ENCODE results near the gene CD81.

Gene CD81

DNA sequence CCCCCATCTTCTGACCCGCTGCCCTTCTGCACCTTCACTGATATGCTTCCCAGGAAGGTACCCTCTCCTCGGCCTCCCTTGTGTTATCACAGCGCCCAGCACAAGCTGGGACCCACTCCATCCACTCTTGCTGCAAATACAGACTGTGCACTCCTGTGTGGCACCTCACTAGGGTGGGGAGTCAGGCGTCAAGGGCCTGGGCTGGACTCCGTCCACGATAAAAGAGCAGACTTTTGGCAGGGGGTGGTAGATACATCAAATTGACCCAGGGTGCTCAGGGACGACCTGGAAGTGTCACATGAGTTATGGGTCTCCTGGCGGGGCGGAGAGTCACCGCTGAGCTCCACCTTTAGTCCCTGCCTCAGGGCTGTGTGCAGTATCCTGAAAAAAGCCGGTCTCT, 66.3 kb downstream of the CD81 start:
- H3K4me3 ChIP-seq (ENCODE audit: low read depth, low read length) = no peak overlapping the region
- TF ChIP-seq, protein P1, sequence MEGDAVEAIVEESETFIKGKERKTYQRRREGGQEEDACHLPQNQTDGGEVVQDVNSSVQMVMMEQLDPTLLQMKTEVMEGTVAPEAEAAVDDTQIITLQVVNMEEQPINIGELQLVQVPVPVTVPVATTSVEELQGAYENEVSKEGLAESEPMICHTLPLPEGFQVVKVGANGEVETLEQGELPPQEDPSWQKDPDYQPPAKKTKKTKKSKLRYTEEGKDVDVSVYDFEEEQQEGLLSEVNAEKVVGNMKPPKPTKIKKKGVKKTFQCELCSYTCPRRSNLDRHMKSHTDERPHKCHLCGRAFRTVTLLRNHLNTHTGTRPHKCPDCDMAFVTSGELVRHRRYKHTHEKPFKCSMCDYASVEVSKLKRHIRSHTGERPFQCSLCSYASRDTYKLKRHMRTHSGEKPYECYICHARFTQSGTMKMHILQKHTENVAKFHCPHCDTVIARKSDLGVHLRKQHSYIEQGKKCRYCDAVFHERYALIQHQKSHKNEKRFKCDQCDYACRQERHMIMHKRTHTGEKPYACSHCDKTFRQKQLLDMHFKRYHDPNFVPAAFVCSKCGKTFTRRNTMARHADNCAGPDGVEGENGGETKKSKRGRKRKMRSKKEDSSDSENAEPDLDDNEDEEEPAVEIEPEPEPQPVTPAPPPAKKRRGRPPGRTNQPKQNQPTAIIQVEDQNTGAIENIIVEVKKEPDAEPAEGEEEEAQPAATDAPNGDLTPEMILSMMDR (IDR thresholded peaks at IDR 0.05; ENCODE audit: low read depth, low read length, missing control alignments) = no peak
- DNase-seq (ENCODE audit: low read depth) = no peak

DNA sequence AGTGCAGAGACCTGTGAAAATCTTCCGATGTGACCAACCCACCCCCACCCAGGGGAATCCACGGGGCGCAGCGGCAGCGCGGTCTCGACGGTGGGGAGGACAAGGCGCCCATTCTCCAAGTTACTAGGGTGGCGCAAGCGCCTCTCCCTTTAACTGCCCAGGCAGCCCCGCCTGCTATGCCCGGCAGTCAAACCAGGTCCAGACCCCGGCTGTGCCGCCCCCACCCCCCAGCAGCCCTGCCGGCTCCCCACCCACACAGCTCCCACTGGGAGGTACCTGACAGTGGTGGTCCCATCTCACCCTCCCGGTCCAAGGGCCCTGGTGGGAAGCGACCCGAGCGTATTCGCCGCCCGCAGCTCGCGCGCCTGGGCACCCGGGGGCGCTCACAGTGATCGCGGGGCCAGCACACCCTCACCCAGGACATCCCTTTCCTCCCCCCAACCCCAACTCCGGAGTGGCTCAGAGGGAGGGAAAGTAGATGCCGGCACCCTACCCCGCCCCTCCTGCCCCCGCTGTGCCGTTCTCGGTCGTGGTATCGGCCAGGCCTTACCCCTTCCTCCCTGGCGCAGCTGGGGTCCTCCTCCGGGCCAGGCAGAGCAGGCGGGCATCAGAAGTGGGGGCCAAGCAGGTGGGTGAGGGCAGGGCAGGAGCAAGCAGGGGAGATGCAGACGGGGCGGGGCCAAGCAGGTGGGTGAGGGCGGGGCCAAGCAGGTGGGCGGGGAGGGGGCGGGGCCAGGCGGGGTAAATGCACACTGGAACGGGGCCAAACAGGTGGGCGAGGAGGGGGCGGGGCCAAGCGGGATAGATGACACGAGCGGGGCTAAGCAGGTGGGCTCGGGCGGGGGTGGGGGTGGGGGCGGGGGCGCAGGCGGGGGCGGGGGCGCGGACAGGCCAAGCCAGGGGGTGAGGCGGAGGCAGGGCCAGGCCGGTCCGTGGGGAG, 67.0 kb downstream of the CD81 start, which contains the start of gene TRPM5:
Gene TRPM5 (minus strand): TSS at position 634 of the 940 bp plus-strand sequence. CDS start 21,478 bp downstream, outside the sequence.
- TF ChIP-seq, protein P1 (IDR thresholded peaks at IDR 0.05; ENCODE audit: low read depth, low read length, missing control alignments) = no peak
- no peak for DNase-seq (ENCODE audit: low read depth)
- no peak within 1 kb of the TSS; the same call in 1 of the 2 replicates for H3K4me3 ChIP-seq (ENCODE audit: low read depth, low read length)

DNA sequence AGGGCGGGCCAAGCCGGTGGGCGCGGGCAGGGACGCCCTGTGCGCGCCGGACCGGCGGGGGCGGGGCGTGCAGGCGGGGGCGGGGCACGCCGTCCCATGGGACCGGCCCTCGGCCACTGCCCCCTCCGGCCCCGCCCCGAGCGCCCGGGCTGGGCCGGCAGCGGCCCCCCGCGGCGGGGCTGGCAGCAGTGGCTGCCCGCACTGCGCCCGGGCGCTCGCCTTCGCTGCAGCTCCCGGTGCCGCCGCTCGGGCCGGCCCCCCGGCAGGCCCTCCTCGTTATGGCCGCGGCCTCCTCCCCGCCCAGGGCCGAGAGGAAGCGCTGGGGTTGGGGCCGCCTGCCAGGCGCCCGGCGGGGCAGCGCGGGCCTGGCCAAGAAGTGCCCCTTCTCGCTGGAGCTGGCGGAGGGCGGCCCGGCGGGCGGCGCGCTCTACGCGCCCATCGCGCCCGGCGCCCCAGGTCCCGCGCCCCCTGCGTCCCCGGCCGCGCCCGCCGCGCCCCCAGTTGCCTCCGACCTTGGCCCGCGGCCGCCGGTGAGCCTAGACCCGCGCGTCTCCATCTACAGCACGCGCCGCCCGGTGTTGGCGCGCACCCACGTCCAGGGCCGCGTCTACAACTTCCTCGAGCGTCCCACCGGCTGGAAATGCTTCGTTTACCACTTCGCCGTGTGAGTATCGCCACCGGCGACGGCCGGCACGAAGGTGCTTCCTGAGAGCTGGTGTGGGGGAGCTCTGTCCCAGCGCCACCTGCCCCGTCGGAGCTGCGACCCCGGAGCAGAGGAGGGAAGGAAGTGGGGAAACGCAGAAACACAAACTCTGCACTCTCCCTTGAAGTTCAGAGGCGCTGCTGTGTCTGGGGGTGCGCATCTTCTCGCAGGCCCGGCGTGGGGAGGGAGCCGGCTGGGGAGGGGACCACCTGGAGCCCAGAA, 68.0 kb downstream of the CD81 start, which contains the start of gene KCNQ1:
Gene KCNQ1 (plus strand): TSS at position 188 of the 925 bp plus-strand sequence. CDS start 91 bp downstream, at position 279.
- no peak within 1 kb of the TSS; the same call in 1 of the 2 replicates for H3K4me3 ChIP-seq (ENCODE audit: low read depth, low read length)
- DNase-seq (ENCODE audit: low read depth) = no peak

DNA sequence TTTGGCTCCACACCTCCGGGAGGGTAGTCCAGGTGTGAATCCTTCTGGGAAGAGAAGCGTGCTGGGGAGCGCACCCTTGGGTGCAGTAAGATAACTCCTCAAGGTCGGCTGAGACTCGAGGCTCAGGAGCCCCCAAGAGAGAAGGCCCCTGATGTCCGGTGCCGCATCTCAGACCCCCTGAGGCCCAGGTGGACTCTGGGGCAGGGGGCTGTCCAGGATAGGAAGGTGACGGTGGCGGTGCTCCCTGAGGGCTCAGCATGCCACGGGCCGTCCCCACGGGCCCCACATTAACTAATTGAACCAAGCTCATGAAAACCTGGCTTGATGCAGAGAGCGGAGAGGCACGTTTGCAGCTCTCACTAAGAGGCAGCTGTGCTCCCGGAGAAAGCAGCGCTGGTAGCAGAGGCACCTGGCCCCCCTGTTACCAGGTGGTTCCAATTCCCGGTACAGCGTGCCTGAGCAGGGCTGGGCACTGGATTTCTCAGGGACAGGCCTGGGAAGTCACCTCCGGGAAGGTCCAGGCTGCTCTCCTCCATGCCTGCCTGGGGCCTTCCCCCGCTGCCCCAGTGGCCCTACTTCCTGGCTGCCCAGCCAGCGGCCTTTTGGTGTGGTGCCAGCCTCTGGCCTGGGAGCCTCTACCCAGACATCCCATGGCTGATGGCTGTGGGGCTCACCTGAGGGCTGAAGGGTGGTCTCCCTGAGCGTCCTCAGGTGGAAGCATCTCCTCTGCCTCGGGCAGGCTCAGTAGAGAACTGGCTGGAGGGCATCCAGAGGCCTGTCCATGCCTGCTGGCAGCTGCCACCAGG, 68.8 kb downstream of the CD81 start:
- TF ChIP-seq, protein P1 (IDR thresholded peaks at IDR 0.05; ENCODE audit: low read depth, low read length, missing control alignments) = no peak
- DNase-seq (ENCODE audit: low read depth) = no peak
- H3K4me3 ChIP-seq (ENCODE audit: low read depth, low read length) = no peak overlapping the region

More for the DNA sequence above, 68.0 kb downstream of the CD81 start, which contains the start of gene KCNQ1:
- TF ChIP-seq, protein P1 (IDR thresholded peaks at IDR 0.05; ENCODE audit: low read depth, low read length, missing control alignments) = no peak

DNA sequence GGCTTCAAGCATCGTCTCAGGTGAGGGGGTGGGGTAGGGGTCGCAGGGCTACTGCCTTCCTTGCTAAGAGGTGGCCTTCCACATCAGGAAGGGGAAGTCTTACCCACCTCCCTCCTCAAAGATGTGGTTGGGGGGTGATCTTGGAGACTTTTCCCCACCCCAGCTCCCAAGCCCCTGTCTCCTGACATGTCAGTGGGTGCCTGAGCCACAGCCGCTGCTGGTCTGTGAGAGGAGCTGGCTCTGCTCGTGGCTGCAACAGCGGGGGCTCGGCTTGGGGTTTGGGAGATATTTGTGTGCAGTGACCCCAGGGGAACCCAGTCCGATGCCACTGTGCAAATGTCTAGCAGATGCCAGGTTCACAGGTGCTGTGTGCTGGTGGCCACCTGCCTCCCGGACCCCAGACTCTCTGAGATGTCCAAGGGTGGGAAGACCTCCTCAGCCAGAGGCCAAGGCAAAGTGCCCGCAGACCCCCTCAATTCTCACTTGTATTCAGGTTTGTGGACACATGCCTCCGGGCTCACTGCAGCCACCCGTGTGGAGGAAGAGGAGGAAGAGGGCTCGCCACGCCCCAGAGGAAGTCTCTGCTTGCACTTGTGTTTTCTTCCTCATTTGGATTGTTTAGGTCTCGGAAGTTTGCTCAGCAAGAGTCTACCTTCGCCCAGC, 69.6 kb downstream of the CD81 start:
- no peak overlapping the region for H3K4me3 ChIP-seq (ENCODE audit: low read depth, low read length)
- no peak for DNase-seq (ENCODE audit: low read depth)

More for the DNA sequence above, 69.6 kb downstream of the CD81 start:
- TF ChIP-seq, protein P1 (IDR thresholded peaks at IDR 0.05; ENCODE audit: low read depth, low read length, missing control alignments) = no peak

All from GM12864 (cell line).